Keratinocyte (primary cell): ENCODE results near the gene NDUFA12. TPM values are rescaled to one million over a fixed set of nuclear protein-coding genes. Genes with fewer than 3 reads are reported as not detected.

Source experiments
- DNase-seq: peaks from one replicate; pipeline ENCODE4 v3.0.0-alpha.2; 2011; ENCODE audit warnings: low read depth, missing footprints, low spot score
- FAIRE-seq: peaks from 2 replicates; lab custom pipeline; 2011; peaks lifted over from hg19 to GRCh38; lab: Jason Lieb, UNC
- H2AFZ ChIP-seq: 2 replicates; pipeline ENCODE4 v1.6.0; 2012; ENCODE audit warnings: low read length, control low read depth, inconsistent platforms; ENCODE audit not compliant: control insufficient read depth
- H3K27ac ChIP-seq: 2 replicates; pipeline ENCODE4 v1.5.1; 2011; ENCODE audit warnings: low read length; ENCODE audit not compliant: control insufficient read depth, insufficient read depth
- H3K27me3 ChIP-seq: 3 replicates; pipeline ENCODE4 v1.6.0; 2011; ENCODE audit warnings: low read length; ENCODE audit not compliant: control insufficient read depth, insufficient read depth; ENCODE audit errors: extremely low read depth
- H3K36me3 ChIP-seq, 2 experiments: 2 replicates in 1 of 2; 3 replicates in 1 of 2; pipeline ENCODE4 v1.5.1; 2011; ENCODE audit warnings: low read length in 2 of 2, mild to moderate bottlenecking in 1 of 2; ENCODE audit not compliant: control insufficient read depth in 2 of 2, insufficient read depth in 2 of 2; ENCODE audit errors: extremely low read depth in 1 of 2
- H3K4me1 ChIP-seq: 3 replicates; pipeline ENCODE4 v1.5.1; 2011; ENCODE audit warnings: low read length; ENCODE audit not compliant: control insufficient read depth, insufficient read depth; ENCODE audit errors: extremely low read depth
- H3K4me2 ChIP-seq: 3 replicates; pipeline ENCODE4 v1.6.0; 2011; ENCODE audit warnings: low read depth, low read length; ENCODE audit not compliant: control insufficient read depth, insufficient read depth; ENCODE audit errors: extremely low read depth
- H3K4me3 ChIP-seq, 3 experiments: fragments of 200-600 bp in 1 of 3; sonication (generic) in 1 of 3; 2 replicates in 2 of 3; 3 replicates in 1 of 3; pipeline ENCODE4 v1.5.1; 2011 to 2016; ENCODE audit warnings: low read length in 3 of 3, mild to moderate bottlenecking in 3 of 3, control low read depth in 2 of 3, inconsistent platforms in 1 of 3, low read depth in 1 of 3, mixed read lengths in 1 of 3, mixed run types in 1 of 3, moderate library complexity in 1 of 3; ENCODE audit not compliant: control insufficient read depth in 2 of 3, insufficient read depth in 2 of 3; ENCODE audit errors: extremely low read depth in 1 of 3
- H3K79me2 ChIP-seq: 2 replicates; pipeline ENCODE4 v1.6.0; 2012; ENCODE audit warnings: low read length; ENCODE audit not compliant: control insufficient read depth, insufficient read depth
- H3K9ac ChIP-seq: 3 replicates; pipeline ENCODE4 v1.6.0; 2011; ENCODE audit warnings: low read length; ENCODE audit not compliant: control insufficient read depth, insufficient read depth; ENCODE audit errors: extremely low read depth
- H3K9me1 ChIP-seq: 3 replicates; pipeline ENCODE4 v1.6.0; 2011; ENCODE audit warnings: low read length; ENCODE audit not compliant: control insufficient read depth, insufficient read depth; ENCODE audit errors: extremely low read depth
- H3K9me3 ChIP-seq: 2 replicates; pipeline ENCODE4 v1.5.1; 2012; ENCODE audit warnings: low read depth, low read length; ENCODE audit not compliant: control insufficient read depth
- H4K20me1 ChIP-seq: 3 replicates; pipeline ENCODE4 v1.6.0; 2011; ENCODE audit warnings: low read length; ENCODE audit not compliant: control insufficient read depth, insufficient read depth; ENCODE audit errors: extremely low read depth
- EZH2 ChIP-seq: IDR thresholded peaks from one replicate; pipeline ENCODE4 v1.6.1; 2012; ENCODE audit warnings: inconsistent platforms, mild to moderate bottlenecking, low read length, moderate library complexity
- dilution Hi-C: fragments of 300-500 bp; cut with MboI; formaldehyde crosslinking; loops from one replicate; pipeline ENCODE4 v1.7.0; 2020; ENCODE audit warnings: low sequenced_read_pairs; ENCODE audit not compliant: extremely low pct_ligation_motif_present
- polyA plus RNA-seq, 5 experiments: library from polyadenylated mRNA; depleted of rRNA in 3 of 5; stranded (reverse) in 3 of 5; stranded (forward) in 1 of 5; unstranded in 1 of 5; fragments of >200 nt; gene quantifications; 1 replicate in 1 of 5; 2 replicates in 3 of 5; 3 replicates in 1 of 5; pipeline versions ENCODE4 v1.2.1 to v1.2.3, GENCODE V29; 2011 to 2012; ENCODE audit warnings: missing spikeins in 2 of 5, low read depth in 1 of 5, low replicate concordance in 1 of 5
- TF ChIP-seq, protein P1 (sequence below), 3 experiments: IDR thresholded peaks in 1 of 3; conservative IDR thresholded peaks in 1 of 3; optimal IDR thresholded peaks in 1 of 3; 2 replicates in 2 of 3; 3 replicates in 1 of 3; pipeline versions ENCODE3 to v1.5.1; 2011; ENCODE audit warnings: low read length in 3 of 3, mild to moderate bottlenecking in 3 of 3, moderate library complexity in 2 of 3, control low read depth in 1 of 3, inconsistent platforms in 1 of 3; ENCODE audit not compliant: insufficient read depth in 2 of 3; ENCODE audit errors: extremely low read depth in 1 of 3

The NDUFA12 gene
- polyA plus RNA-seq, 1 donor (not counting 4 experiments of a cell fraction or from before 2014, with no cell fraction given) = 215 TPM

DNA sequence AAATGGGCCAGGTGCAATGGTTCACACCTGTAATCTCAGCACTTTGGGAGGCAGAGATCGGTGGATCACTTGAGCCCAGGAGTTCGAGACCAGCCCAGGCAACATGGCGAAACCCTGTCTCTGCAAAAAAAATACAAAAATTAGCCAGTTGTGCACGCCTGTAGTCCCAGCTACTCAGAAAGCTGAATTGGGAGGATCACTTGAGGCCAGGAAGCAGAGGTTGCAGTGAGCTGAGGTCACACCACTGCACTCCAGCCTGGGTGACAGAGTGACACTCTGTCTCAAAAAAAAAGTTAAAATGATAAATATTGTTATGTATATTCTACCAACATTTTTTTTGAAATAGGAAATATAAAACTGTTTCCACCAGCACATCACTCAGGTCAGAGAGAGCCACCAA, 64.9 kb downstream of the NDUFA12 start:
- Histone ChIP-seq H4K20me1 (no peaks in the 10 kb centered on the region), H3K79me2 (no peaks in the 10 kb centered on the region), H3K9me3 (no peaks in the 10 kb centered on the region), H2AFZ (no peak overlapping the region), H3K36me3 (no peaks in the 10 kb centered on the region), H3K27me3 (no peaks in the 10 kb centered on the region), H3K9me1 (no peaks in the 10 kb centered on the region), H3K4me2 (no peak overlapping the region), H3K9ac (no peak overlapping the region), H3K4me1 (peaks cover 13% of the 10 kb centered on the region), H3K4me3 (no peak overlapping the region), H3K27ac (no peak overlapping the region)
- dilution Hi-C loops = no loop called here
- no peak for DNase-seq
- FAIRE-seq = no peak
- TF ChIP-seq, protein P1, sequence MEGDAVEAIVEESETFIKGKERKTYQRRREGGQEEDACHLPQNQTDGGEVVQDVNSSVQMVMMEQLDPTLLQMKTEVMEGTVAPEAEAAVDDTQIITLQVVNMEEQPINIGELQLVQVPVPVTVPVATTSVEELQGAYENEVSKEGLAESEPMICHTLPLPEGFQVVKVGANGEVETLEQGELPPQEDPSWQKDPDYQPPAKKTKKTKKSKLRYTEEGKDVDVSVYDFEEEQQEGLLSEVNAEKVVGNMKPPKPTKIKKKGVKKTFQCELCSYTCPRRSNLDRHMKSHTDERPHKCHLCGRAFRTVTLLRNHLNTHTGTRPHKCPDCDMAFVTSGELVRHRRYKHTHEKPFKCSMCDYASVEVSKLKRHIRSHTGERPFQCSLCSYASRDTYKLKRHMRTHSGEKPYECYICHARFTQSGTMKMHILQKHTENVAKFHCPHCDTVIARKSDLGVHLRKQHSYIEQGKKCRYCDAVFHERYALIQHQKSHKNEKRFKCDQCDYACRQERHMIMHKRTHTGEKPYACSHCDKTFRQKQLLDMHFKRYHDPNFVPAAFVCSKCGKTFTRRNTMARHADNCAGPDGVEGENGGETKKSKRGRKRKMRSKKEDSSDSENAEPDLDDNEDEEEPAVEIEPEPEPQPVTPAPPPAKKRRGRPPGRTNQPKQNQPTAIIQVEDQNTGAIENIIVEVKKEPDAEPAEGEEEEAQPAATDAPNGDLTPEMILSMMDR (optimal IDR thresholded peaks at IDR 0.05 in 1 of 3, IDR thresholded peaks at IDR 0.05 in 1 of 3, conservative IDR thresholded peaks at IDR 0.05 in 1 of 3; ENCODE audit: extremely low read depth in 1 of 3, insufficient read depth in 2 of 3, low read length in 3 of 3) = no peak
- no peak for TF ChIP-seq EZH2

DNA sequence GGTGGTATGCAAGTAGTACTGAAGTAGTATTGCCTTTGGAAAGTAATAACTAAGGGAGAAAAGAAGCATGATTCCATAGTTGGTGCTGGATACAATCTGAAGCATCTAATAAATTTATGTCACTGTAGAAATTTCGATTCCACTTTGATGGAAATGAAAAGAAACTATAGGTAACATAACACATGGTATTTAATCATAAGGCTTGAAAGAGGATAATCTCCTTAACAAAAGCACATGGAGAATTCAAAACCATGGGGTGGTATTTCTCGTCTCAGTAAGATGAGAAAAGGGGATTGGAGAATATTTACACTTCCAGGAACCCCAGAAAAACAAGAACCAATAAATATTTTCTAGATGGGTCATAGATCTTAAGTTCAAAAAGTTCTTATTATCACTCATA, 72.7 kb downstream of the NDUFA12 start:
- Histone ChIP-seq H3K27ac (no peak overlapping the region), H3K9me3 (no peaks in the 10 kb centered on the region), H3K9me1 (no peaks in the 10 kb centered on the region), H3K27me3 (peaks cover 5% of the 10 kb centered on the region), H3K4me1 (no peaks in the 10 kb centered on the region), H3K36me3 (no peaks in the 10 kb centered on the region), H3K4me3 (no peak overlapping the region), H2AFZ (no peak overlapping the region), H4K20me1 (peaks cover 3% of the 10 kb centered on the region), H3K79me2 (no peaks in the 10 kb centered on the region), H3K9ac (no peak overlapping the region), H3K4me2 (no peak overlapping the region)
- DNase-seq (no peak), FAIRE-seq (no peak)
- no peak for TF ChIP-seq EZH2
- dilution Hi-C loops = no loop called here

DNA sequence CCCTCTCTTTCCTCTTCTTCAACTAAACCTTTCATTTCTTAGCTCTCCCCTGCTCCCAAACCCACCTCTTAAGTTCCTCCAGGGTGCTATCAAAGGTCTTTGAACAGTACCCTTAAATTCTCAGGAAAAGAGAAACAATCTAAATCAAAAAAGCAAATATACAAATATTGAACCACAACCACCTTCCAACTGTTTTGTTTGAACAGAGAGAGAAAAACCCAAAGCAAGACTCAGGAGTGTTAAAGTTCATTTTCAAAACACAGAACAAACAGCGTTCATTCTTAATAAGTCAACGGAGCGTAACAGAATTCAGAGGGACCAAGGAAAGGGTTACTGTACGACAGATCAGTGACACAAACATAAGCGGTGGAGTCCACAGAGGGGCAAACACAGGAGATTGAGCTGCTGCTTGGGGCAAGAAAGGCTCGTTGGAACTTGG, 73.3 kb downstream of the NDUFA12 start:
- Histone ChIP-seq H3K79me2 (no peaks in the 10 kb centered on the region), H3K4me1 (no peaks in the 10 kb centered on the region), H3K36me3 (no peaks in the 10 kb centered on the region), H3K27ac (no peak overlapping the region), H3K9me1 (no peaks in the 10 kb centered on the region), H2AFZ (no peak overlapping the region), H3K9ac (no peak overlapping the region), H3K4me3 (no peak overlapping the region), H3K9me3 (no peaks in the 10 kb centered on the region), H4K20me1 (peaks cover 3% of the 10 kb centered on the region), H3K4me2 (no peak overlapping the region), H3K27me3 (peaks cover 5% of the 10 kb centered on the region)
- dilution Hi-C loops = no loop called here
- FAIRE-seq = no peak
- no peak for TF ChIP-seq EZH2
- TF ChIP-seq, protein P1 (optimal IDR thresholded peaks at IDR 0.05 in 1 of 3, IDR thresholded peaks at IDR 0.05 in 1 of 3, conservative IDR thresholded peaks at IDR 0.05 in 1 of 3; ENCODE audit: extremely low read depth in 1 of 3, insufficient read depth in 2 of 3, low read length in 3 of 3) = no peak
- DNase-seq = no peak
